ENCODE measurements around the gene EPN1.
"Not testable (repeated sequence)": the region's sequence is repeated elsewhere in the genome, so short reads cannot be mapped to it uniquely, and the experiment has no call there.

EPN1 gene

DNA sequence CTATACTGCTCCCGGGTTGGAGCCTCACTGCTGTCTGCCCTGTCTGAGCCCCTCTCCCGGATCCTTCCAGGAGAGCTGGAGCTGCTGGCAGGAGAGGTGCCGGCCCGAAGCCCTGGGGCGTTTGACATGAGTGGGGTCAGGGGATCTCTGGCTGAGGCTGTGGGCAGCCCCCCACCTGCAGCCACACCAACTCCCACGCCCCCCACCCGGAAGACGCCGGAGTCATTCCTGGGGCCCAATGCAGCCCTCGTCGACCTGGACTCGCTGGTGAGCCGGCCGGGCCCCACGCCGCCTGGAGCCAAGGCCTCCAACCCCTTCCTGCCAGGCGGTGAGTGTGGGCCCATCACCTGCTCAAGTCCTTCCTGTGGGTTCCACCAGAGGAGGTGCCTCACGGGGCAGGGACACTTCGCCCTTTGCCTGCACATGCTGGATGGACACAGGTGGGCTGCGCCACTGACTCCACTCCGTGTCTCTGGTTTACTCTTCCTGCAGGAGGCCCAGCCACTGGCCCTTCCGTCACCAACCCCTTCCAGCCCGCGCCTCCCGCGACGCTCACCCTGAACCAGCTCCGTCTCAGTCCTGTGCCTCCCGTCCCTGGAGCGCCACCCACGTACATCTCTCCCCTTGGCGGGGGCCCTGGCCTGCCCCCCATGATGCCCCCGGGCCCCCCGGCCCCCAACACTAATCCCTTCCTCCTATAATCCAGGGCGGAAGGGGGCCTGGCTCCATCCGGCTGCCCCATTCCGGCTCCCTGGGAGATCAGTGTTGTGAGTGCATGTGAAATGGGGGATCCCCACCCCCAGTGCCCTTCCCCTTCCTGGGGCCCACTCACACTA is 19.8 kb downstream of the EPN1 start:
- no peak for DNase-seq

DNA sequence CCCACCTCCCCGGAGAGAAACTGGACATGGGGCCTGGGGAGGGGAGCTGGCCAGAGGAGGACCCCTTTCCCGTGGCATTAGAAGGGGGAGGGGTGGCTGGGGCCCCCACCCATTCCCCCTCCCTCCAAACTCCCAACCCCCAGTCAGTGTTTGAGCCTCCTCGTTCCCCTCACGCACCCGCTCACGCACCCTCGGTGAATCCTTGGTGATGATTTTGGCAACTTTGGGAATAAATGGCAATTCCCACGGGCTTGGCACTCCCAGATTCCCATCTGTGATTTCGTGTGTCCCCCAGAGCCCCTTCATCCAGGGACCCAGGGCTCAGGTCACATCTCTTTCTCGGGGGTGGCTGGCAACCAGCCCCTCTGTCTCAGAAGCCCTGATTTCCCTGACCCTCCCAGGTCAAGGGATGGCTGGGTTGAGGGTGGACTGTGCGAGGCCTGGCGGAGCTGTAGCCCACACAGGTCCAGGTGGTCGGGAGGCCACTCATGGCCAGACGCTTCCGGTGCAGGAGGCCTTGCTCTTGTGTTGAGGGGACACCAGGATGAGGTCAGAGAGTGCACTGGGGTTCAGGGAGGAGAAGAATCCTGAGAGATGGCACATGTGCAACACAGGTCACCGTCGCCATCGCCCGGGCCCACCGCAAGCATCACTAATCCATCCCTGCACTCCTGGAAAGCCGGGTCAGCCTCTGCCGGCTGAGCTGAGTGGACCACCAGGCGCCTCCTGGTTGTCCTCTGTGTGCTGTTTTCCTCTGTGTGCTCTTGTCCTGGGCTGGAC is 20.7 kb downstream of the EPN1 start:
- no peak for DNase-seq

DNA sequence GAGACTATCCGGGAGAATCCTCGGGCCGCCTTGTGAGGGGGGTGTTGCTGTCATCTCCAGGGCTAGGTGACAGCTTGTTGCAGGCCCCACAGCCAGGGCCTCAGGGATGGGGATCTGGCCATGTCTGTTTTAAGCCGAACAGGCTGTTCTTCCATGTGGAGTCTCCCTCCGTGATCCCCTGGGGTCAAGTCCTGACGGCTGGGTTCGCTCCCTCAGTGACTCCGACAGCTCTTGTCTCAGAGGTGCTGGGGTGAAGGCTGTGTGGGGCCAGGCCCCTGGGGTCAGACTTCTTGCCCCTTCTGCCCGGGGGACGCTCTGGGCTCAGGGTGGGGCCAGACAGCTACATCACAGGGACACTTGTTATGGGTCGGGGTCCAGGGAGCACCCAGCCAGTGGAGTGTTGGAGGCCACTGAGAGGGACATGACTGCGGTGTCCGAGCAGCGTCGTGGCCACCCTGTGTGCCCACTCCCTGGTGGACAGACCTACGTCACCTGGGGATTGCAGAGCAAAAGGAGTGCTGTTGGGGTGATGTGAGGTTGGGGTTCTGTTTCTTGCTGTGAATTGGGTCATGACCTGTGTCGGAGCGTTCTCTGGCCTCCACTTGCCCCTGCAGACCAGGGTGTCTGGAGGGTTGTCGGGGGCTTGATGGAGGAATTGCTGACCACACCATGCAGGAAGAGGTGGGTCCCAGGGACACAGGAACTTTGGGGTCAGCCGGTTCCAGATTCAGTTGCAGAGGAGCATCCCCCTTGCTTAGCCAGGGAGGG is 21.5 kb downstream of the EPN1 start:
- no peak for DNase-seq

DNA sequence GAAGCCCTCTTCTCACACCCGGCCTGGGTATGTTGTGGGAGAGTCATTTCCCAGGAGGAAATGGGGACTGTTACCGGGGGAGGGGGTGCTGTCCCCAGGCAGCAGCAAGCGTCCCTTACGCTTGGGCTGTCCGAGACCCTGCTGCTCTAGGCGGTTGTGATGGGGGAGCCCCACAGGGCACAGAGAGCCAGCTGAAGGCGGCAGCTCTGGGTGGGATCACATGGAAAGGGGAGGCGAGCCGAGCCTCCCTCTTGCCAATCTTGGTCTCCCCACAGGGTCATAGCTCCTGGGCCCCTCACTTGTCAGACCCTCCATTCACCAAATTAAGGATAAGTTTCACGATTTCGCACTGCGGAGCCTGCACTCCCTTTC is 22.0 kb downstream of the EPN1 start:
- no peak for DNase-seq

DNA sequence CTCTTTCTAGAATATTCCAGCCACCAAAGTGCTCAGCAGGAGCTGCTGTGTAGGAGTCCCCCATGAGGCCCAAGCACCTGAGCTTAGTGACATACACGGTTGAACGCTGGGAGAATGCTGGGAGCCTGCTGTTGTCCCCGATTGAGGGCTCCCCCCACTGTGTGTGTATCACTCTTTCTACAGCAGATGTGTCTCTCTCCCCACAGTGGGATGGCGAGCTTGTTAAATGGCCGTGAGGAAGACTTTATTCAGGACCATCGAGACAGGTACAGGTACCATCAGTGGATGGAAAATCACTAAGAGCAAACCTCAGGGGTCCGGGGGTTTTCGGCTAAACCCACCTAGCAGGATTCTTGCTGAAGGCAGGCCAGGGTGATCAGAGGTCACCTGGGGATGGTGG is 22.7 kb downstream of the EPN1 start:
- DNase-seq: no peak

DNA sequence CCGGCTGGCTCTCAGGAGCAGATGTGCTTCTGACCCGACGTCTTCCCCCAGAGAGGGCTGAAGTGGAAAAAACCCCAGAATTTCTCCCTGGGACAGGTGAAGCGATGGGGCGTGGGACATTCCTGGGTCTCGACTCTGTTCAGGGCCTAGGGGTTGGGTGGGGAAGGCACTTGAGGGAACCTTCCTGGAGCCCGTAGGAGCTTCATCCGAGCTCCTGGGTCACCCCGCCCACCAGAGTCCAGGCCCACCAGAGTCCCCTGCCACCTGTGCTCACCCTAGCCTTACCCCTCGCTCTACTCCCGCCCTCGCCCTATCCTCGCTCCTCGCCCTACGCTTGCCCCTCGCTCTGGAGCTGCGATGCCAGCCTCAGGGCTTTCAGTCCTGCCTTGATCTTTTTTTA is 23.2 kb downstream of the EPN1 start:
- no peak for DNase-seq

DNA sequence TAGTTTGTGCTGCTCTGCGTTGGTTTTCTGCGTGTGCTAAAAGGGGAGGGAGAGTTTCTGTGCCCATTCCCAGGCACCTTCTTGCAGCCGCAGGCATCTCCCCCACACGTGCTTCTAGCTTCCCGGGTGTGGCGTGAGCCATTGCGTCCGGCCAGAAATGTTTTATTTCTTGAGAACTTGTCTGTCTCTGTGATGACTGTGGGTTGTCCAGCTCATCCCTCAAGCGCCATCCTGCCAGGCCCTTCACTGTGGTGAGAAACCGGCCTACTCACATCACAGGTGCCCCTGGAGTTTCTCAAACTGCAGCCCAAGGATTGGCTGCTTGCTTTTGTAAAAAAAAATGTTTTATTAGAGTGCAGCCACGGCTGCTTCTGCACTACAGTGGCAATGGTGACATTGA is 24.2 kb downstream of the EPN1 start:
- no peak for DNase-seq

DNA sequence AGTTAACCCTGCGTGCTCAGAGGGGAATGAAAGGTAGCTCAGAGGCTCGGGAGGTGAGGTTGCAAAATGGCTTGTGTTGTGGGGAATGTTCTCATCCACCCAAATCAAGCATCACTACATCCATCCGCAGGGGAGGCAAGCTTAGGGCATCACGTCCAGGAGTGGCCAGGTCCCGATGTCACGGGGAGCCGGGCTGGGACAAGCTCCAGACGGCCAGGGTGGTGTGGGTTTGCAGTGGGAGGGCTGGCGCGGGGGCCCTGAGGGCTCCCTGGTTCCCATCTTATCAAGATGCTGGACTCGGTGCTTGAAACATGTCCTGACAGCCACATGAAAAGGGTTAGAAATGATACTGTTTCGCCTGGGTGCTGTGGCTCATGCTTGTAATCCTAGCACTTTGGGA is 25.8 kb downstream of the EPN1 start:
- no peak for DNase-seq

DNA sequence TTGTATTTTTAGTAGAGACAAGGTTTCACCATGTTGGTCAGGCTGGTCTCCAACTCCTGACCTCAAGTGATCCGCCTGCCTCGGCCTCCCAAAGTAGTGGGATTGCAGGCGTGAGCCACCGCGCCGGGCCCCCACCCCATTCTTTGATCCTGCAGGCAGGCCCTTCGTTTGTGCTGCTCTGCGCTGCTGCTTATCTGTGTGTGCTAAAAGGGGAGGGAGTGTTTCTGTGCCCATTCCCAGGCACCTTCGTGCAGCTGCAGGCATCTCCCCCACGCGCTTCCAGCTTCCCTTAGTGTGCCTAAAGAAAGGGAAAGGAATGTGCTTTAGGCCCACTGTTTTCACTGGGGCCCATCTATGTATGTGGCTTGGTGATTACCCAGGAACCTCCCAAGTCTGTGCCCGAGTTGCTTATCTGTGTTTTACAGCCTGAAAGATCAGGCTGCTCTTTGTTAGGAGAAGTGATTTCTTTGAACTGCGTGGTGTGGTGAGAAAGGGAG is 27.2 kb downstream of the EPN1 start:
- no peak for DNase-seq

DNA sequence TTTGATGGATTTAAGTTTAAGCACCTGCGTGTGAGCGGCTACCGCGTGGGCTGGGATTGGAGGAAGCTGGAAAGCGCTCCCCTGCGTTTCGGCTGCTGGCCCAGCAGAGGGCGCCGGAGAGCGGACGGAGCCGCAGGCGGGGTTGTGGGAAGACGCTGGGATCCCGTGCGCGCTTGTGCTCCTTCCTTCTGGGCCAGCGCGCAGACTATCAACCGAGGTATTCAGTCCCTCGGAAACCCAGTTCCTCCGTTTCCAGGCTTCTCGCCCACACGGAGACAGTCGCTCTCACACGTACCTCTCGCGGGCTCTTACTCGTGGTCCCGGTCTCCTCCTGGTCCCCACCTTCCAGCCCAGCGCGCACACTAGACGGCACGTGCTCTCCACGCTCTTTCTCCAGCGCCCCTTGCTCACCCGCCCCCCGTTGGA is 28.8 kb downstream of the EPN1 start:
- DNase-seq: no peak

DNA sequence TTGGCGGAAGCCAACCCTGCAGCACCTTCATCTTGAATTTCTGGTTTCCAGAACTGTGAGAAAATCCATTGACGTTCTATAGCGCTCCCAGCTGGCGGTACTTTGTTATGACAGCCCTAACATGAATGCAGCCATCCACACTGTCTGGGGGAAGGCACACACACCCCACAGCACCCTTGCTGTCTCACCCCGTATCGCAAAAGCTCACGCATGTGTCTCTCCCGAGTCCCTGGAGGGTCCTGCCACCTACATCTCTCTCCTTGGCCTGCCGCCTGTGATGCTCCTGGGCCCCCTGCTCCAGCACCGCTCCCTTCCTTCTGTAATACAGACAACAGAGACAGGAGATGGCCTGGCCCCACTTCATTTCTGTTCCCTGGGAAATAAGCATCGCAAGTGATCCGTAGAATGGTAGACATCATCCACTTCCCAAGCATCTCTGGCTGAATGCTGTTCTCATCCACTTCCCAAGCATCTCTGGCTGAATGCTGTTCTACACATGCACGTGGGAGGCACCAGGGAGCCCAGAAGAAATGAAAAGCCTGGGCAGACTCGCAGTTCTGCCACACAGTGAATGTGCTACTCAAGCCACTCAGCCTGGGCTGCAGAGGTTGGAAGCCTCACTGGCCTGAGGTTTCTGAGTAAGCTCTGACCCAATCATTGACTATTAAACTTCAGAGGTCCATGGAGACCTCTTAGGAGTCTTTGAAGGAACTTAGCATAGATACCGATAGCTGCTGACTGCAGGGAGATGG is 29.6 kb downstream of the EPN1 start:
- no peak for DNase-seq

DNA sequence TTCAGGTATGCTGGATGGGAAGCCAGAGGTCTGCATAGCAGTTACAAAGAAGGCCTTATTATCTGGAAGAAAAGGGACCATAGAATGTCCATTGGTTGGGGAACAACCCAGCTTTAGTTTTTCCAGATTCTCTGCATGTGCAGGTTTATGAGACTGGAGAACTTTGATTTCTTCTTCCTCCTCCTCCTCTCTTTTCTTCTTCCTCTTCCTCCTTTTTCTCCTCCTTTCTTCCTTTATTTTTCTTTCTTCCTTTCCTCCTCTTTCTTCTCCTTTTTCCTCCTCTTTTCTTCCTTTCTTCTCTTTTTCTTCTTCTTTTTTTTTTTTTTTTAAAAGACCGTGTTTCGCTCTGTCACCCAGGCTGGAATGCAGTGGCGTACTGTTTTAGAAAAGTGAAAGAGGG is 30.9 kb downstream of the EPN1 start:
- no peak for DNase-seq

DNA sequence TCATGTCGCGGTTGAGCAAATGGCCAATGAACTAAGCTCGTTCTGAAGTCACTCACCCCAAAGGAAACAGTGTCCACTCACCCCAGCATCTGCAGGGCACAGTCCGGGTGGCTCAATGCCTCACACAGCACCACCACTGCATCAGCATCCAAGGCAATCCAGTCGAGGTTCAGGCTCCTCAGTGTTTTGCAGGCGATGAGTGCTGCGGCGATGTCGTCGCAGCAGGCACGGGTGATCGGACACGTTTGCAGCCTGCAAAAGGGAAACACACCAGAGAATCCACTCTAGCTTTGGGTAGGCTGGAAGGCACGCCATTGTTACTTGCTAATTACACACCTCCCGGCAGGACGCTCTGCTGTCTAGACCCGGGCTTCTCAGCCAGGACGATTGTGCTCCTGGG is 36.7 kb downstream of the EPN1 start:
- DNase-seq: no peak

DNA sequence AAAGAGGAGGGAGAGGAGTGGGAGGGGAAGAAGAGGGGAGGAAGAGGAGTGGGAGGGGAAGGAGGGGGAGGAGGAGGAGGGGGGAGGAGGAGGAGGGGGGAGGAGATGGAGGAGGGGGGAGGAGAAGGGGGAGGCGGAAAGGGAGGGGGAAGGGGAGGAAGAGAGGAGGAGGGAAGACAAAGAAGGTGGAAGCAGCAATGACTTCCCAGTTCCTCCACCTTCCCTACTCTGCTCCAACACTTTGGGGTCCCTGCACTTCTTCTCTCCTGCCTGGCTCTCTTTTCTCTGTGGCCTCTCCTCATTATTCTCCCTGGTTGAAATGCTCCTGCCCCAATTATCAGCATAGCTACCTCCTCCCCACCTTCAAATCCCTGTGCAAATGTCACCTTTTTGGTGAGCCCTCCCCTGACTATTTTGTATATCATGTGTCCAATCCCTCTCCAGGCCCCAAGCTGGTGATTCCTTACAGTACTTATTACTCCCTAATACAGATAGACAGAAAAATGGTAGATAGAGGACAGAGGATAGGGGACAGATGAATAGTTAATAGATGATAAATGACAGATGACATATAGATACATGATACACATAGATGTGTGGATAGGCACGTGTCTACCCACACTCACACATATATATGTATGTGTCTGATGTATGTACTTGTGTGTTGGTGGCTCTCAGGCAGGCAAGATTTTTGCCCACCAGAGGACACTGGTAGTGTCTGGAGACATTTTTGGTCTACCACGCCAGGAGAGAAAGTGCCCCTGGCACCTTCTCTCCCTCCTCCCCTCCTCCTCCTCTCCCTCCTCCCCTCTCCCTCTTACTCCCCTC is 38.0 kb downstream of the EPN1 start:
- no peak for DNase-seq

DNA sequence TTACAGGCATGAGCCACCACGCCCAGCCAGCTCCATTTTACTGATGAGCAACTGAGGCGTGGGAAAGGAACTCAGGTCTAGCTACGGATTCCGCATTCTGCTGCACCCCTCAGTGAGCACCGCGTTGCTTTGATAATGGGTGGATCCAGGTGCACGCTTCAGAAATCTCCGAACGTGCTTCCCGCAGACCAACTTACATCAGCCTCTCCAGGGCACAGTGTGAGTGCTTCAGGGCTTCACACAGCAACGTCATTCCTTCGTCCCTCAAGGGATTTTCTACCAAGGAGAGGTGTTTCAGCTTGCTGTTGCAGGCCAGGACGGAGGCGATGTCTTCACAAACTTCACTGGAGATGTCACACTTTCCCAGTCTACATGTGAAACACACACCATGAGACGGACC is 41.5 kb downstream of the EPN1 start:
- no peak for DNase-seq

DNA sequence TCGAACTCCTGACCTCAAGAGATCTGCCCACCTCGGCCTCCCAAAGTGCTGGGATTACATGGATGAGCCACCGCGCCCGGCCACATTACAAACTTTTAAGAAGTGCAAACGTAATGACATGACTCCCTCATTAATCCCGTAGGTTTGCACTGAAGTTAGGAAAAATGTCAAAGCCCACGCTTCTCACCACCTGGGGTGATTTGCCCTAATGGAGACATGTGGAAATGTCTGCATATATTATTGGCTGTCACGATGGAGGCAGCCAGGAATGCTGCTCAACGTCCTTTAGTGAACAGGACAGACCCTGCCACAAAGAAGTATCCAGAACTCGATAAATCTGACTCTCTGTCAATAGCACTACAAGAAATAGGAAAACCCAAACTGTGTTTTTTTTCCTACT is 42.2 kb downstream of the EPN1 start:
- no peak for DNase-seq

DNA sequence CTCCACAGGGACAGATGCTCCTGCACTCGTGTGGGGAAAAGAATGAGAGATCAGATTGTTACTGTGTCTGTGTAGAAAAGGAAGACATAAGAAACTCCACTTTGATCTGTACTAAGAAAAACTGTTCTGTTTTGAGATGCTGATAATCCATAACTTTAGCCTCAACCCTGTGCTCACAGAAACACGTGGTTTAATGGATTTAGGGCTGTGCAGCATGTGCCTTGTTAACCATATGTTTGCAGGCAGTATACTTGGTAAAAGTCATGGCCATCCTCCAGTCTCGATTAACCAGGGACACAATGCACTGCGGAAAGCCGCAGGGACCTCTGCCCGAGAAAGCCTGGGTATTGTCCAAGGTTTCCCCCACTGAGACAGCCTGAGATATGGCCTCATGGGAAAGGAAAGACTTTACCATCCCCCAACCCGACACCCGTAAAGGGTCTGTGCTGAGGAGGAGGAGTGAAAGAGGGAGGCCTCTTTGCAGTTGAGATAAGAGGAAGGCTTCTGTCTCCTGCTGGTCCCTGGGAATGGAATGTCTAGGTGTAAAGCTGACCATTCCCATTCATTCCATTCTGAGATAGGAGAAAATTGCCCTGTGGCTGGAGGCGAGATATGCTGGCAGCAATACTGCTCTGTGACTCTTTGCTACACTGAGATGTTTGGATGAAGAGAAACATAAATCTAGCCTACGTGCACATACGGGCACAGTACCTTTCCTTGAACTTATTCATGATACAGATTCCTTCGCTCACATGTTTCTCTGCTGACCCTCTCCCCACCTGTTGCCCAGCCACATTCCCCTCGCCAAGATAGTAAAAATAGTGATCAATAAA is 43.1 kb downstream of the EPN1 start:
- not testable (repeated sequence) for DNase-seq

DNA sequence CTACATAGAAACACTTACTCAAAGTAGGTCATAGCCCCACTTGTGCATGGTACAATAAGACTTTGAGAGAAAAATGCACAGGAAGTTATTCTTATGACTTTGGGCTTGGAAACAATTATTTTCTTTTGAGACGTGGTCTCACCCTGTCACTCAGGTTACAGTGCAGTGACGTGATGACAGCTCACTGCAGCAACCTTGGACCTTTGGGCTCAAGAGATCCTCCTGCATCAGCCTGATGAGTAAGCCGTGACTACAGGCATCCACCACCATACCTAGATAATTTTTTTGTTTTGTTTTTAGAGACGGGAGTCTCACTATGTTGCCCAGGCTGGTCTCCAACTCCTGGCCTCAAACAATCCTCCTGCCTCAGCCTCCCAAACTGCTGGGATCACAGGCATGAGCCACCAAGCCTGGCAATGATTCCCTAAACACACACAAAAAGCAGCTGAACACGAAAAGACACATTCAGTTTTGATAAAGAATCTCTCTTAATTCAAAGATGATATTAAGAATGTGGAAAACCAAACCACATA is 45.3 kb downstream of the EPN1 start:
- DNase-seq: no peak

DNA sequence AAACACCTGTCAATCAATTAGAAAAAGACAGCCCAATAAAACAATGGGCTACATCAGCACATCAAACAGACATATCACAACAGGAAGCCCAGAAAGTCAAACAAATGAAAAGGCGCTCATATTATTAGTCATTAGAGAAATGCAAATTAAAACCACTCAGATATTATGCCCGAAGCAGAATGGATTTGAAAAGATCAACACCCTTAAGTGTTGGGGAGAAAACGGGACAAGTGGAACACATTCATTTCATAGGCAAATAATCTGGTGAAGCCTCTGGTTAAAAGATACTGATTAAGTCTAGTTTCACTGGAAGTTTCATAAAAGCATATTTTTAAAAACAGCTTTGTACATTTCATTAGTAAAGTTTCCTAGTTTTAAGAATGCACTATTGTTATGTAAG is 45.8 kb downstream of the EPN1 start:
- no peak for DNase-seq

DNA sequence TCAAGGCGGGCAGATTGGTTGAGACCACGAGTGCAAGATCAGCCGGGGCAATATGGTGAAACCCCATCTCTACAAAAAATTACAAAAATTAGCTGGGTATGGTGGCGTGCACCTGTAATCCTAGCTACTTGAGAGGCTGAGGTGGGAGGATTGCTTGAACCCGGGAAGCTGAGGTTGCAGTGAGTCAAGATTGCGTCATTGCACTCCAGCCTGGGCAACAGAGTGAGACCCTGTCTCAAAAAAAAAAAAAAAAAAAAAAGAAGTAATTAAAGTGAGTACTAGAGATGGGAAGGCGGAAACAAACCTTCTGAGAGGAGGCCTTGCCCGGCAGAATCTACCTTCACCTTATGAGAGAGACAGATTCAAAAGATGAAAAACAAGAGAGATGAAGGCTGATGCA is 48.5 kb downstream of the EPN1 start:
- no peak for DNase-seq

DNA sequence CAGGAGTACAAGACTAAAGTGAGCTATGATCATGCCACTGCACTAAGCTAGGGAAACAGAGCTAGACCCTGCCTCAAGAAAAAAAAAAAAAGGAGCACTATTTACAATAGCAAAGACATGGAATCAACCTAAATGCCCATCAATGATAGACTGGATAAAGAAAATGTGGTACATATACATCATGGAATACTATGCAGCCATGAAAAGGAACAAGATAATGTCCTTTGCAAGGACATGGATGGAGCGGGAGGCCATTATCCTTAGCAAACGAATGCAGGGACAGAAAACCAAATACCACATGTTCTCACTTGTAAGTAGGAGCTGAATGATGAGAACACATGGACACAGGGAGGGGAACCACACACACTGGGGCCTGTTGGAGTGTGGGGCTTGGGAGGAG is 55.4 kb downstream of the EPN1 start:
- DNase-seq: not testable (repeated sequence)

All from femur (tissue), 1 donor.